Activated T-helper 1 cell treated with anti-CD3 and anti-CD28 coated beads, Interleukin-12 subunit alpha, Interleukin-12 subunit beta, Interleukin-2, Interleukin-4 antibody, amounts not matched to agents 30 ng/mL and 10 ng/mL and 1 ng/mL, durations not matched to agents 14 hours and 24 hours and 36 hours (primary cell): ENCODE results near the gene SYNJ2. TPM values are rescaled to one million over a fixed set of nuclear protein-coding genes. Genes with fewer than 3 reads are reported as not detected.

Experiments
- total RNA-seq: library from RNA; stranded (reverse); gene quantifications from 2 replicates; pipeline ENCODE4 v1.2.3, GENCODE V29; 2022

SYNJ2 gene
- total RNA-seq, 1 donor from 2014 or later, result 31.2 TPM

Other genes starting within 250 kb of the SYNJ2 start
- gene SNX9, start 158.6 kb upstream of the SYNJ2 start, total RNA-seq, result 53.4 TPM in 2 replicates
- 8.0 and 8.3 TPM in 2 replicates for gene SERAC1, start 186.4 kb downstream of the SYNJ2 start, total RNA-seq
- 30.1 and 30.4 TPM in 2 replicates for gene GTF2H5, start 186.5 kb downstream of the SYNJ2 start, total RNA-seq